ENCODE measurements around the gene COPS3.

DNA sequence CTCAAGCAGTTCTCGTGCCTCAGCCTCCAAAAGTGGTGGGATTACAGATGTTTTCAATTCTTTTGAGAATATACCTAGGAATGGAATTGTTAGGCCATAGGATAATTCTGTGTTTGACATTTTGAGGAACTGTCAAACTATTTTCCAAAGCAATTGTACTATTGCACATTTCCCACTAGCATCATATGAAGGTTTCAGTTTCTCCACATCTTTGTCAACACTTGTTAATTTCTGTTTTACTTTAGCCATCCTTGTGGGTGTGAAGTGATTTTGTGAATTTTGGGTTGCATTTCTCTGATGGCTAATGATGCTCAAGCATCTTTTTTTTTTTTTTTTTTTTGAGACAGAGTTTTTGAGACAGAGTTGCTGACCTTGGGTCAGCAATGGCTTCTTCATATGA lies 28.3 kb upstream of the COPS3 start:
- TF ChIP-seq POLR2AphosphoS5 (IDR thresholded peaks at IDR 0.05): no peak
- TF ChIP-seq, protein P1, sequence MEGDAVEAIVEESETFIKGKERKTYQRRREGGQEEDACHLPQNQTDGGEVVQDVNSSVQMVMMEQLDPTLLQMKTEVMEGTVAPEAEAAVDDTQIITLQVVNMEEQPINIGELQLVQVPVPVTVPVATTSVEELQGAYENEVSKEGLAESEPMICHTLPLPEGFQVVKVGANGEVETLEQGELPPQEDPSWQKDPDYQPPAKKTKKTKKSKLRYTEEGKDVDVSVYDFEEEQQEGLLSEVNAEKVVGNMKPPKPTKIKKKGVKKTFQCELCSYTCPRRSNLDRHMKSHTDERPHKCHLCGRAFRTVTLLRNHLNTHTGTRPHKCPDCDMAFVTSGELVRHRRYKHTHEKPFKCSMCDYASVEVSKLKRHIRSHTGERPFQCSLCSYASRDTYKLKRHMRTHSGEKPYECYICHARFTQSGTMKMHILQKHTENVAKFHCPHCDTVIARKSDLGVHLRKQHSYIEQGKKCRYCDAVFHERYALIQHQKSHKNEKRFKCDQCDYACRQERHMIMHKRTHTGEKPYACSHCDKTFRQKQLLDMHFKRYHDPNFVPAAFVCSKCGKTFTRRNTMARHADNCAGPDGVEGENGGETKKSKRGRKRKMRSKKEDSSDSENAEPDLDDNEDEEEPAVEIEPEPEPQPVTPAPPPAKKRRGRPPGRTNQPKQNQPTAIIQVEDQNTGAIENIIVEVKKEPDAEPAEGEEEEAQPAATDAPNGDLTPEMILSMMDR (IDR thresholded peaks at IDR 0.05): no peak

Measured in esophagus muscularis mucosa (tissue), 3 donors.